ENCODE data around the gene CA7. TPM values are rescaled to one million over a fixed set of nuclear protein-coding genes. Genes with fewer than 3 reads are reported as not detected.

Gene CA7
- total RNA-seq, 1 donor from 2014 or later: not detected

DNA sequence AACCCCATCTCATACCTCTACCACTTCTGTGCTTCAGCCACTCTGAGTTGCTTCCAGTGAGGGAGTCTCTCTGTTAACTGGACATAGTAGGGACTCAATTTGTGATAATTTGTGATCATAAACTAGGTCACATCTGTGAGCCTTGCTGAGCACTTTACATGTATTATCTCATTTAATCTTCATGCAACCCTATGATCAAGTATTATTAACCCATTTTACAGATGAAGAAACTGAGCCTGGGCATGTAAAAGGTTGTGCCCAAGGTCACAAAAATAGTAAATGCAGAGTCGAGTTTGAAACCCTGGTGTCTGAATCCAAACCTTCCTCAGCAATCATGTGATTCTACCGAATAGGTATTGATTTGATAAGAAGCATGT is 54.7 kb downstream of the CA7 start:
- DNase-seq: no peak

DNA sequence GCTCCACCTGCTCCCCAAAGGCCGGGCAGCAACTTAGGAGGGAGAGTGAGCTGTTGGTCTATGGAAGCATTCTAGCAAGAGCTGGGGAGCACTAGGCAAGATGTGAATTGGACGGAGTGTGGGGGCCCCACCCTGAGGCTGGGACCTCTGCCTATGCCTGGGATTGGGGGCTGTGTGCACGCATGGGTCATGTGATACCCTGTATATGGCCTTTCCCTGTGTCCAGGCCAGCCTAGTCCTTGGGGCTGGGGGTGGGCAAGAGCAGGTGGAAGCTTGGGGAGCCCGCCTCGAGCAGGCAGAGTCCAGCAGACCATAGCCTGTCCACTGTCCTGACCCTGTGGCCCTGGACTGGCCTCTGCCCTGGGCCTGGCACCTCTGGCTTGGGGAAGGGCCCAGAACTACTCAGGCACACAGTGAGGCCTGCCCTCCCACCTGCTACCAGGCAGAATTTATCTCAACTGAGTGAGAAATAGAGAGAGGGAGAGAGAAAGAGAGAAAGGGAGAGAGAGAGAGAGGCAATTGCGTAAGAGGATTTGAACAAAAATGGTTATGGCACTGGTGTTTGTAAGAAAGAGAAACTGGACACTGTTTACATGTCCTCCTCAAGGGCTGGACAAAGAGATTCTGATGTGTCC is 55.2 kb downstream of the CA7 start:
- no peak for DNase-seq

DNA sequence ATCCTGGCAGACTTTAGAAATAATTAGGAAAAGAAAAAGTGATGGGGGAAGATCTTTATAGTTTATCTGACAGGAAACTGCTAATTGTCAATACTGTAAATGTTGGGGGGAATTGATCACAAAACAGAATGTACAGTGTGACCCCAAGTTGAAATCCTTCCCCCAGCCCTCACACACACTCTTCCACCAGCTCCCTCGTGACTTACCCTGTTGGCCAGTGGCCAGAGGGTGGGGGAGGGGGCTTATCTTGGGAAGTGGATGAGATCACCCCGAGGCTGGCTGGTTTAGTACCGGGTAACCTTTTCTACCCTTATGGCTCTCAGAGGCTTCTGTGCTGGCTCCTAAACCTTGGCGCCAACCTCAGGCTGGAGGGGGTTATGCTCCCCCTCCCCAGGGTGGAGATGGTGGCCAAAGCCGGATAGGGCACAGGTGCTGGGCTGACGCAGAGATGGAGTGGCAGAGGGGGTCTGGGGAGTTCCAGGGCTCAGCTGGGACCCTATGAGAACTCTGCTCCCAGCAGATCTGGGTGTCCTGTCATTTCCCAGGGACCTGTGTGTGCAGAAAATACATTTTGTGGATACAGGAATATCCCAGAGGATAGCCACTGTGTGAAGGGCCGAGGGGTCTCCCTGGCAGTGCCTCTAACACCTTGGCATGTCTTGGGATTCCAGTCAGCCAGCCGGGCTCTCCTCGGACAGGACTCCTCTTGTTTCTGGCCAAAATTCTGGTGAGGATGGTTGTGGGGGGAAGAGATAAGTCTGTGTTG is 55.9 kb downstream of the CA7 start:
- peak; percentile 77 for DNase-seq

GRCh38 chr16:66900721-66901441 is 56.7 kb downstream of the CA7 start:
- no peak for DNase-seq

- DNase-seq: no peak
Measured at GRCh38 chr16:66901626-66902025, 57.4 kb downstream of the CA7 start.

DNA sequence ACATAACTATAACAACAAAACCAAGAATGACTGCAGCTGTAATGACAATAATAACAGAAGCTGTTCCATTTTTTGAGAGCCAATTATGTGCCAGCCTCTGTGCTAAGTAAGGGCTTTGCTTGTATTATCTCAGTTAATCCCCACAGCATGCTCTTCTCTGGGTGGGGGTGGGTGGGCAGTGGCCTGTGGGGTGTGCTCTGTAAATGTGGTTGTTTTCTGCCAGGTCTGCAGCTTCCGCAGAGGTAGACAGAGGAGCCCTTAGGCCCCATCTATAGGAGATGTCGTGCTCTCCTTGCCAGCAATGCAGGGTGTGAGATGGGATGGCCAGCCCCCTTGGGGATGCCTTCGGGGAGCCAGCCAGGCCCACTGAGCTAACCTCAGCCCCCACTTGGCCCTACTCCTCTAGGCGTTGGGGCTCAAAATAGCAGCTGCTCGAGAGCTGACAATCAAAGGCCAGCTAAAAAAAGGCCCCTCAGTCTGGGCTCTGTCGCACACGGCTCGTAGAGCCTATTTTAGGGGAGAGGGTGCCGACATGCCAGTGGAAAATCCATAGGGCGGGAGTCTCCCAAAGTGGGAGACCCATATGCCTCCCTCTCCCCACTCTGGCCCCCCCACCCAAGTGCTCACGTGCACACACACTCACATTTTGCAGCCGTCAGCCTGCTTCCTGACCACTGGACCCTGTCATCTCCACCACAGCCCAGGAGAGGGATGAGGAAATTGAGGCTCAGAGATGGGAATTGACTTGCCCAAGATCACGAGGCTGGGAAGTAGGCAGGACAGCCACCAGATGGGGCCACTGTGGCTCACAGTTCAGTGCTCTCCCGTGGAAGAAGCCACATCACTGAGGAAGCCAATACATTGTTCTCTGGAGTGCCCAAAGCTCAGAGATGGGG is 58.7 kb downstream of the CA7 start:
- peak; percentile 75 for DNase-seq

Other genes starting within 250 kb of the CA7 start
- gene CMTM3, start 239.7 kb upstream of the CA7 start, total RNA-seq: 35.5 TPM
- gene CMTM4, start 147.7 kb upstream of the CA7 start, total RNA-seq: 27.7 TPM
- gene DYNC1LI2, start 92.8 kb upstream of the CA7 start, total RNA-seq: 143 TPM
- 0.41 TPM for gene TERB1, start 42.8 kb upstream of the CA7 start, total RNA-seq
- gene NAE1, start 13.4 kb upstream of the CA7 start, total RNA-seq: 51.1 TPM
- gene PDP2, start 36.1 kb downstream of the CA7 start, total RNA-seq: 11.0 TPM
- gene CDH16, start 74.5 kb downstream of the CA7 start, total RNA-seq: 0.31 TPM
- 23.3 TPM for gene RRAD, start 81.1 kb downstream of the CA7 start, total RNA-seq
- 101 TPM for gene CIAO2B, start 90.0 kb downstream of the CA7 start, total RNA-seq
- 23.9 TPM for gene CES2, start 91.1 kb downstream of the CA7 start, total RNA-seq
- gene CES3, start 116.9 kb downstream of the CA7 start, total RNA-seq: 1.8 TPM
- 5.2 TPM for gene CES4A, start 144.2 kb downstream of the CA7 start, total RNA-seq
- 52.6 TPM for gene CBFB, start 184.7 kb downstream of the CA7 start, total RNA-seq

All from tongue (tissue), 2 donors.